Activated CD4-positive, alpha-beta T cell treated with anti-CD3 and anti-CD28 coated beads, Interleukin-10, Interleukin-2, amounts not matched to agents 100 ng/mL and 50 ng/mL, durations not matched to agents 16 hours and 8 hours (primary cell): ENCODE results near the gene FBXO47.
A peak's percentile ranks its signal among the peaks of the same experiment; 100 is the strongest.
"Not testable (repeated sequence)": the region's sequence is repeated elsewhere in the genome, so short reads cannot be mapped to it uniquely, and the experiment has no call there.

Experiments
- DNase-seq: peaks from one replicate; pipeline ENCODE4 v3.0.0-alpha.2; 2020

The FBXO47 gene

DNA sequence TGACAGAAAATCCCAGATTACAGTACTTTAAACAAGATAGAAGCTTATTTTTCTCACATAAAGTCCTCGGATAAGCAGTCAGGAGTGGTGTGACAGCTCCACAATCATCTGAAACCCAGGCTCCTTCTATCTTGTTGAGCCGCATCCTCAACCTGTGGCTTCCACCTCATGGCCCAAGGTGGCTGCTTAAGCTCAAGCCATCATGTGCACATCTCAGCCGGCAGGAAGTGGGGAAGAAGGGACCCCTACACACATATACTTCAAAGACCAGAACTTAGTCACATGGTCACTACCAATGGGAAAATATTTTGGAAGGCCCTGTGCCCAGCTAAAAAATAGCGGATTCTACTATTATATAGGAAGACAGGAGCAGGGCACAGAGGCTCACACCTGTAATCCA is 11.0 kb upstream of the FBXO47 start:
- DNase-seq: no peak

DNA sequence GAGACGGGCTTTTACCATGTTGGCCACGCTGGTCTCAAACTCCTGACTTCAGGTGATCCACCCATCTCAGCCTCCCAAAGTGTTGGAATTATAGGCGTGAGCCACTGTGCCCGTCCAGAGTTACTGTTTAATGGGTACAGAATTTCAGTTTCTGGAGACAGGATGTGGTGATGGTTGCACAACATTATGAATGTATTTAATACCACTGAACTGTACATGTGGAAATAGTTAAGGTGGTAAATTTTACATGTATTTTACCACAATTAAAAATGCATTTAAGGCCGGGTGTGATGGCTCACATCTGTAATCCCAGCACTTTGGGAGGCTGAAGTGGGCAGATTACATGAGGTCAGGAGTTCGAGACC is 9.0 kb upstream of the FBXO47 start:
- DNase-seq: peak; percentile 37

DNA sequence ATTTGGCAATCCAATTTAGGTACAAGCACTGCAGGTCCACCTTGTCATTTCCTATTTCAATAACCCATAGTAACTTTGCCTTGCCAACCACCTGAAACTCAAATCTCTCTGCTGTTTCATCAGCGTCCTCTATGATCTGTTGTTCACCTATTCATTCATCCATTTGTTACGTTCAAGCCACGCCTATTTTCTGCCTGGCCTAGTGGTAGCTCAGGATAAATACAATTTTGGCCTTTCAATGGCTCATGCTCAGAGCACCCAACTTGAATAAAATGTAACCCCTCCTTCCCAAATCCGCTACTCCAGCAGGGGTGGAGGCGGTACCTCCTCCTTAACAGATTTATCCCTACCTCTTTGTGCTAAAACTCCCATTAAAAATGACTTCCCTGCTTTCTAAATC is 3.6 kb upstream of the FBXO47 start:
- no peak for DNase-seq

GRCh38 chr17:38970128-38970527 is 2.9 kb upstream of the FBXO47 start:
- no peak for DNase-seq

GRCh38 chr17:38969281-38969680 is 2.1 kb upstream of the FBXO47 start:
- no peak for DNase-seq

DNA sequence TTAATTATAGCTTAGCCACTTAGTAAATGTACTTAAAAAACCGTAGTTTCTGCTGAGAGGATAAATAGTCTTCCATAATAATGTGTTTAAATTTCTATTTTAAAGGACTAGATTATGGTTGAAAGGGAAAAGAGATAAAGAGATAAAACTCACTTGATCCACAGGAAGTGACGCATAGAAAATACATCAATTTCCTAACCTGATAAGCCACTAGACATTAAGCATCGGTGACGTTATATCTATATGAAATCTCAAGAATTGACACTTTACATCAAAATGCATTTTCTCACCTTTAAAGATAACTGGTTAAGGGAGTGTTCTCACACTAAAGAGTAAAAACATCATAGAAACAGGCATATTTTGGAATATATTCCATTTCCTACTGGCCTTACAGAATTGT is 5.8 kb downstream of the FBXO47 start:
- DNase-seq: no peak

DNA sequence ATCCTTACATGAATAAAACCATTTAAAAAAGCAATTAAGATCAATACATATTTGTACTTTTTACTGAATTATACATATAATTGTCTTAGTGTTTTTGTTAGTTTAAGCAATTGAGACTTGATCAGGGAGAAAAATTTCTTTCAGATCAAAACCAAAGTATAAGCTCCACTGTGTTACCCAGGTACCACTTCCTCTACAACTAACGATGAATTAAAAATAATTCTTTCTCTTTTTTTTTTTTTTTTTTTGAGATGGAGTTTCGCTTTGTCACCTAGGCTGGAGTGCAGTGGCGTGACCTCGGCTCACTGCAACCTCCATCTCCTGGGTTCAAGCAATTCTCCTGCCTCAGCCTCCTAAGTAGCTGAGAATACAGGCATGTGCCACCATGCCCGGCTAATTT is 6.8 kb downstream of the FBXO47 start:
- no peak for DNase-seq

GRCh38 chr17:38959508-38959907 is 7.7 kb downstream of the FBXO47 start:
- DNase-seq: no peak

- no peak for DNase-seq
Observed at GRCh38 chr17:38958756-38959155, 8.4 kb downstream of the FBXO47 start.

- DNase-seq: no peak
Observed at GRCh38 chr17:38958326-38958725, 8.9 kb downstream of the FBXO47 start.

DNA sequence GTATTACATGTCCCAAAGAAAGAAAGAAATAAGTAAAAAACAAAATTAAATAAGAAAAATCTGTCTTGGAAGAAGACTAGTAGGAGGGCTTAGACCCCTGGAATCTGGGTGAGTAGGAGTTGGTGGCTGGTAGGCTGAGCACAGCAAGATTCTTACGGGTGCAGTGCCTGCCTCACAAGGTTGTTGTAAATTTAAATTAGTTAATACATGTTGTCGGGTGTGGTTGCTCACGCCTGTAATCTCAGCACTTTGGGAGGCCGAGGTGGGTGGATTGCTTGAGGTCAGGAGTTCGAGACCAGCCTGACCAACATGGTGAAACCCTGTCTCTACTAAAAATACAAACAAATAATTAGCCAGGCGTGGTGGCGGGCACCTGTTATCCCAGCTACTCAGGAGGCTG is 13.4 kb downstream of the FBXO47 start:
- DNase-seq: not testable (repeated sequence)

GRCh38 chr17:38947189-38947588 is 20.0 kb downstream of the FBXO47 start:
- DNase-seq: no peak

DNA sequence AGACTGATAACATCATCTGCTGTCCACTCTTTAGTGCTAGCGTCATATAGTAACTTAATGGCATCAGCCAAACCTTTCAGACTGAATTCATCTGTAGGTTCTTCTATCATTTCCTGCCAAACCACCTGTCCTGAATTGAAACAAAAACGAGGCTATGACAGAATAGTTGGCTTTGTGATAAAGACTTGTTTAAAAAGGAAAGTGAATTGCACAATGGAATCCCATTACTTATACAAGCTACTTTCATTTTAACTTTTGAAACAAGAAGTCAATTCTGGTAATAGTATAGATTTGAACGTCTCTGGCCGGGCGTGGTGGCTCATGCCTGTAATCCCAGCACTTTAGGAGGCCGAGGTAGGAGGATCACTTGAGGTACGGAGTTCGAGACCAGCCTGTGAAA is 23.6 kb downstream of the FBXO47 start:
- DNase-seq: peak; percentile 62

- DNase-seq: no peak
Observed at GRCh38 chr17:38942696-38943334, 24.4 kb downstream of the FBXO47 start.

DNA sequence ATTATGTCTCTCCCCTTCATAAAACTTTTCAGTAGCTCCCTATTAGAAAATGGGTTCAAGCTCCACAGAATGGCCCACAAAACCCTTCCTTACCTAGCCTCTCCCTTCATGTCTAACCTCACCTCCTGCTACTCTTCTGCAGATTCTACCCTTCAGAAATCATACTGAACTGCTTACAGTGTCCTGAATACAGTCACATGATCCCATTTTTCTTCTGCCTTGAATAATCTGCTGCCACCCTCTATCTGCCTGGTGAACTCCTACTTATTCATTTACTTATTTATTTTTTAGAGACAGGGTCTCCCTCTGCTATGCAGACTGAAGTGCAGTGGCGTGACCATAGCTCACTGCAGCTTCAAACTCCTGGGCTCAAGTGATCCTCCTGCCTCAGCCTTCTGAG is 26.8 kb downstream of the FBXO47 start:
- no peak for DNase-seq

- DNase-seq: no peak
Observed at GRCh38 chr17:38939987-38940386, 27.2 kb downstream of the FBXO47 start.

DNA sequence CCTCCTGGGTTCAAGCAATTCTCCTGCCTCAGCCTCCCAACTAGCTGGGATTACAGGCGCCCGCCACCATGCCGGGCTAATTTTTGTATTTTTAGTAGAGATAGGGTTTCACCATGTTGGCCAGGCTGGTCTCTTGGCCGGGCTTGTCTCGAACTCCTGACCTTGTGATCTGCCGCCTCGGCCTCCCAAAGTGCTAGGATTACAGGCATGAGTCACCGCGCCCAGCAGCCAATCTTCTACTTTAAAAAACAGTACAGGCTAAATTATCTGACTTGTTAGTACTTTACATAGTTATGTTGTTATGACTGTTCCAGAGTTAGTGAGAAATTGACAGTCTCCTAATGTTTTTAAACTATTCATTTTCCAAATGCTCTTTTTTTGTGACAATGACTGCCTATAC is 33.2 kb downstream of the FBXO47 start:
- DNase-seq: not testable (repeated sequence)

GRCh38 chr17:38930782-38931181 is 36.4 kb downstream of the FBXO47 start:
- DNase-seq: not testable (repeated sequence)

DNA sequence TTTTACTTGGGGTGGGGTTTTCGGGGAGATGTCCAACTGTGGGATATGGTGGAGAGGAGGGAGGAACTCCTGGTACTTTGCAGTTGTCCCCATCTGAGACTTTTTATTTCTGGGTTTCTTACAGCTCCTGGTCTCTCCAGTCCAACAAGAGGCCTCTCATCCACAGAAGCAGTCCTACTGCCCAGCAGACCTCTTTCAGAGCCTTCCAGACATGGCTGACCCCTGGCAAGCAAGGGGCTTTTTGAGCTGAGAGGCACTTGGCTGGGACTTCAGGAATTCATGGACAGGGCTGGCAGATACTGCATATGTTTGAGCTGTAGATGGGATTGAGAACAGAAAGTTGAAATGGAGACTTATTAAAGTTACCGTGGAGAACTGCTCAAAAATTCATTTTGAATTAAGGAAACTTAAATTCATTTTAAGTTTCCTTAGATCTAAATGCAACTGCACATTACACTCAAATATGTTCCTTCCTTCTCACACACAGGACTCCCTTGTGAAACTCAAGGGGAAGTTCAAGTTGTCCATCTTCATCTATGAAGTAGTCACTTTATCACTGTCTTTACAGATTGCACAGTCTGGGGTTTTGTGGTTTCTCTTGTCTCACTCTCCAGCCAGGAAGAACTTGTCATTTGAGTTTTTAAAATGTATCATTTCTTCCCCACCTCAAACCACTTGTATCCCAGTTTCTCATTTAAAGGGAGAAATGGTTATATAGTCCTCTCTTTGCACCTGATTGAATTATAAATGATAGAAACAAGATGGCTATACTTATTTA is 40.7 kb downstream of the FBXO47 start:
- peak; percentile 84 for DNase-seq

DNA sequence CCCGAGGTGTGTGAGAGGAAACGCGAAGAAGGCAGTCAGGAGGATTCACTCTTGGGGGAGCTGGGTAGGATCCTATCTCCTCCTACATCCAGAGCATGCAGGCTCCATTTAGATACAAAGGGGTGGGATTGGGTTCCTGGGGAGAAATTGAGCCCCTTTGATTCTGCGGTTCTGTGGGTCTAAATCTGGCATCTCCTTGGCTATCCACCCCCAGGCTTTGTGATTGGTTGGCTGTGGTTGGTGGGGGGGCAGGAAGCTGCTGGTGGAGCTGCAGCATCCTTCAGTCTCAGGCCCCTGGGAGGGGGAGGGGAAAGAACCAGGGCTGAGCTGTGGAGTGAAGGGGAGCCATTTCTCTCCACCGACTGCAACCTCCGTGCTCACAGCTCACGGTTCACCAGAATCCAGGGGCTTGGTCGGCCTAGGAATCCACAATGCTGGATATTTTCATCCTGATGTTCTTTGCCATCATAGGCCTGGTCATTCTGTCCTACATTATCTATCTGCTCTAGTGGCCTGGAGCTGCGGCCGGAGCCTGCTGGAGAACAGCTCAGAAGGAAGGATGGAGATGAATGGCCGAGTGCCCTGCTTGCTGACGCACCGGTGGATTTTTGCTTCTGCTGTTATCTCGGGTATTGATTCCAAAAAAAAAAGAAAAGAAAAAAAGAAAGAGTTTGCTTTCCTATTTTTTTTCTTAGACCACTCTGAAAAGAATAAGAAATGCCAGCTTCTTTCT is 41.8 kb downstream of the FBXO47 start, which contains the start of gene LASP1NB:
Gene LASP1NB (plus strand): TSS at position 352 of the 733 bp plus-strand sequence.
- DNase-seq: peak; percentile 44

- DNase-seq: no peak
Observed at GRCh38 chr17:38922538-38923297, 44.5 kb downstream of the FBXO47 start.

DNA sequence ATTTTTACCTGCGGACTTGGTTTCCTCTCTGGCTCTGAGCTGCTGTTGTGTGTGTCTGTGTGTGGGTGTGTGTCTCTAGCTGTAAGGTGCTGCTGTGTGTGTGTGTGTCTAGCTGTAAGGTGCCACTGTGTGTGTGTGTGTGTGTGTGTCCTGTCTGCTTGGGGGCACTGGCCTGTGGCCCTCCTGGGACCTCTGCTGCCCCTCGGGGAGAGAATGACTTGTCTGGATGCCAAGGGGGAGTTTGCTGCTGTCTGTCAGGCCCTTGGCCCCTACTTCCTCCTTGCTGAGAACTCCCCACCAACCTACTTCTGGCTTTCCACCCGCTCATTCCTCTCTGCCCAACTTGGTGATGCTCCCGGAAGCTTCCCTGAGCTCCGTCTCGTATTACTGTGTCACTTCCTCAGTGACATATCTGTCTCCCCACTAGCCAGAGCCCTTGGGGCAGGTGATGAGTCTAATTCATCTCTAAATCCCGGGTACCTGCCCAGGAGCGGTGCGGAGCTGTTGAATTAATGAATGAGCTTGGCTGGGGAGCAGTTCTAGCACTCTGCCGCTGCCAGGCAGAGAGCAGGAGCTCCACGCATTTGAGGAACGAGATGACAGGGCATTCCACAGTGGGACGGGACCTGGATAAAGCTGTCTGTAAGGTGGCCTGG is 45.3 kb downstream of the FBXO47 start:
- no peak for DNase-seq
